ENCODE data around the gene CD200R1. TPM values are rescaled to one million over a fixed set of nuclear protein-coding genes. Genes with fewer than 3 reads are reported as not detected.
A peak's percentile ranks its signal among the peaks of the same experiment; 100 is the strongest.

CD200R1 gene
- total and polyA plus RNA-seq, 2 of the 13 experiments (the other 11 are each of a cell fraction or from before 2014, with no cell fraction given), result 0.04 TPM; not detected in 1

DNA sequence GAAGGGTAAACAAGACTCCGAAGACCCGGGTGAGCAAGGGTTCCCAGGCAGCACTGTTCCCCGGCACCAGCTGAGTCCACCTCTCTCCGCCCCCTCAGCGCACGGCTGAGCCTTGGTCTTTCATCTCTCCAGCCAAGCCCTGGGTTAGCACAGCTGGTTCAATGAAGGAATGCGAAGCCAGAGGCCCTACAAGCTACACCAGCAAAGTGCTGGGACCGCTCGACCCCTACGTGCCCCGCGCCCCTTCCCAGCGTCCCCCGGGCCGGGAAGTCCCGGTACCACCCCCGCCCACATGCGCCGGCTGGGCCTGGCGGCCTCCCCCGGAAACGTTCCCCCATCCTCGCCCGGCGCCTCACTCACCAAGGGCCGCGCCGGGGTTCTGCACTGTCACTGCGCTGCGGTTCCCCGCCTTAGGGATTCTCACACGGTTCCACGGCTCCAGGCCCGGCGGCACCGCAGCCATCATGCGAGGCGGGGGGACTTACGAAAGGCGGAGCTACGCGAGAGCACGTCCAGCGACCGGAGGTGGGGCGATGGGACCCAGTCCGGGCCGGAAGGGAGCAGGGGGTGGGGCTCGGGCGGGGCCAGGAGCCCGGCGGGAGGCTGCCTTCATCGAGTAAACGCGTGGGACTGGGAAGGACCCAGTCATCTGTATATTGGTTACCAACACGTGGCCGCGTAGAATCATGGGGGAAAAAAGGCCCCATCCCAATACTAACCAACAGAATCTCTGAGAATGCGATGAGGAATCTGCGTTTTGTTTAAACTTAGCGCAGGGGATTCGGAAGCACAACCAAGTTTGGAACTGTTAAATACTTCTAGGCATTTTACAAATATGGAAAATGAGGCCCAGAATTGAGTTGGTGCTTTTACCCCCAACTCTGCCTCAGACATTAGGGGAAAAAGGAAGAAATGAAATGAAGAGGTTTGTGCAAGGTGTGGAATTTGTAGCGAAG is 44.6 kb upstream of the CD200R1 start (continued):
- TF ChIP-seq ZNF570 (CRISPR knock-in tag; IDR thresholded peaks at IDR 0.05; ENCODE audit: borderline replicate concordance), result no peak
- no peak for TF ChIP-seq ATM (IDR thresholded peaks at IDR 0.05; ENCODE audit: borderline replicate concordance)
- no peak; the same call in 1 of the 2 replicates for TF ChIP-seq ZFP36L1 (CRISPR knock-in tag; IDR thresholded peaks at IDR 0.05)
- peak; percentile 89 for TF ChIP-seq POLR2G (IDR thresholded peaks at IDR 0.05; ENCODE audit: low read depth, low read length)
- peak; percentile 52 for TF ChIP-seq GATAD2A (CRISPR knock-in tag; IDR thresholded peaks at IDR 0.05)
- TF ChIP-seq, protein P1, sequence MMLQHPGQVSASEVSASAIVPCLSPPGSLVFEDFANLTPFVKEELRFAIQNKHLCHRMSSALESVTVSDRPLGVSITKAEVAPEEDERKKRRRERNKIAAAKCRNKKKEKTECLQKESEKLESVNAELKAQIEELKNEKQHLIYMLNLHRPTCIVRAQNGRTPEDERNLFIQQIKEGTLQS (CRISPR knock-in tag; IDR thresholded peaks at IDR 0.05), result no peak
- no peak for TF ChIP-seq SP2 (CRISPR knock-in tag; IDR thresholded peaks at IDR 0.05)
- peak; percentile 86; the same call in 1 of the 2 replicates for TF ChIP-seq ZNF841 (CRISPR knock-in tag; IDR thresholded peaks at IDR 0.05; ENCODE audit: borderline replicate concordance)
- TF ChIP-seq TCF7 (IDR thresholded peaks at IDR 0.05; ENCODE audit: low read depth), result no peak
- peak; percentile 72; the same call in 1 of the 2 replicates for TF ChIP-seq ELF4 (CRISPR knock-in tag; IDR thresholded peaks at IDR 0.05; ENCODE audit: borderline replicate concordance)
- TF ChIP-seq, protein P2, sequence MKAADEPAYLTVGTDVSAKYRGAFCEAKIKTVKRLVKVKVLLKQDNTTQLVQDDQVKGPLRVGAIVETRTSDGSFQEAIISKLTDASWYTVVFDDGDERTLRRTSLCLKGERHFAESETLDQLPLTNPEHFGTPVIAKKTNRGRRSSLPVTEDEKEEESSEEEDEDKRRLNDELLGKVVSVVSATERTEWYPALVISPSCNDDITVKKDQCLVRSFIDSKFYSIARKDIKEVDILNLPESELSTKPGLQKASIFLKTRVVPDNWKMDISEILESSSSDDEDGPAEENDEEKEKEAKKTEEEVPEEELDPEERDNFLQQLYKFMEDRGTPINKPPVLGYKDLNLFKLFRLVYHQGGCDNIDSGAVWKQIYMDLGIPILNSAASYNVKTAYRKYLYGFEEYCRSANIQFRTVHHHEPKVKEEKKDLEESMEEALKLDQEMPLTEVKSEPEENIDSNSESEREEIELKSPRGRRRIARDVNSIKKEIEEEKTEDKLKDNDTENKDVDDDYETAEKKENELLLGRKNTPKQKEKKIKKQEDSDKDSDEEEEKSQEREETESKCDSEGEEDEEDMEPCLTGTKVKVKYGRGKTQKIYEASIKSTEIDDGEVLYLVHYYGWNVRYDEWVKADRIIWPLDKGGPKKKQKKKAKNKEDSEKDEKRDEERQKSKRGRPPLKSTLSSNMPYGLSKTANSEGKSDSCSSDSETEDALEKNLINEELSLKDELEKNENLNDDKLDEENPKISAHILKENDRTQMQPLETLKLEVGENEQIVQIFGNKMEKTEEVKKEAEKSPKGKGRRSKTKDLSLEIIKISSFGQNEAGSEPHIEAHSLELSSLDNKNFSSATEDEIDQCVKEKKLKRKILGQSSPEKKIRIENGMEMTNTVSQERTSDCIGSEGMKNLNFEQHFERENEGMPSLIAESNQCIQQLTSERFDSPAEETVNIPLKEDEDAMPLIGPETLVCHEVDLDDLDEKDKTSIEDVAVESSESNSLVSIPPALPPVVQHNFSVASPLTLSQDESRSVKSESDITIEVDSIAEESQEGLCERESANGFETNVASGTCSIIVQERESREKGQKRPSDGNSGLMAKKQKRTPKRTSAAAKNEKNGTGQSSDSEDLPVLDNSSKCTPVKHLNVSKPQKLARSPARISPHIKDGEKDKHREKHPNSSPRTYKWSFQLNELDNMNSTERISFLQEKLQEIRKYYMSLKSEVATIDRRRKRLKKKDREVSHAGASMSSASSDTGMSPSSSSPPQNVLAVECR (CRISPR knock-in tag; IDR thresholded peaks at IDR 0.05; ENCODE audit: borderline replicate concordance), result peak; percentile 87; the same call in 1 of the 2 replicates
- TF ChIP-seq SP140L (CRISPR knock-in tag; IDR thresholded peaks at IDR 0.05; ENCODE audit: borderline replicate concordance), result peak; percentile 42; the same call in 1 of the 2 replicates
- peak; percentile 84 for TF ChIP-seq THAP11 (CRISPR knock-in tag; IDR thresholded peaks at IDR 0.05)
- TF ChIP-seq, protein P3, sequence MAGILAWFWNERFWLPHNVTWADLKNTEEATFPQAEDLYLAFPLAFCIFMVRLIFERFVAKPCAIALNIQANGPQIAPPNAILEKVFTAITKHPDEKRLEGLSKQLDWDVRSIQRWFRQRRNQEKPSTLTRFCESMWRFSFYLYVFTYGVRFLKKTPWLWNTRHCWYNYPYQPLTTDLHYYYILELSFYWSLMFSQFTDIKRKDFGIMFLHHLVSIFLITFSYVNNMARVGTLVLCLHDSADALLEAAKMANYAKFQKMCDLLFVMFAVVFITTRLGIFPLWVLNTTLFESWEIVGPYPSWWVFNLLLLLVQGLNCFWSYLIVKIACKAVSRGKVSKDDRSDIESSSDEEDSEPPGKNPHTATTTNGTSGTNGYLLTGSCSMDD (CRISPR knock-in tag; IDR thresholded peaks at IDR 0.05), result no peak
- 0 out of 2 replicates have a peak, but pooled peaks have one; percentile 69 for TF ChIP-seq ZNF562 (CRISPR knock-in tag; IDR thresholded peaks at IDR 0.05; ENCODE audit: borderline replicate concordance)
- TF ChIP-seq KDM3A (CRISPR knock-in tag; IDR thresholded peaks at IDR 0.05; ENCODE audit: low read depth), result peak; percentile 42; the same call in 1 of the 2 replicates
- TF ChIP-seq ZNF773 (CRISPR knock-in tag; IDR thresholded peaks at IDR 0.05; ENCODE audit: borderline replicate concordance), result no peak; the same call in 1 of the 2 replicates
- no peak for TF ChIP-seq EP300 (IDR thresholded peaks at IDR 0.05; ENCODE audit: low read depth in 2 of 2, low read length in 2 of 2)
- no peak; the same call in 1 of the 2 replicates for TF ChIP-seq EP300 (CRISPR knock-in tag; IDR thresholded peaks at IDR 0.05; ENCODE audit: borderline replicate concordance)
- 0 out of 2 replicates have a peak, but pooled peaks have one; percentile 45 for TF ChIP-seq ETV6 (CRISPR knock-in tag; conservative IDR thresholded peaks at IDR 0.05)
- peak; percentile 75; the same call in 1 of the 2 replicates for TF ChIP-seq ZNF709 (CRISPR knock-in tag; IDR thresholded peaks at IDR 0.05)
- peak; percentile 85 for TF ChIP-seq MTA1 (CRISPR knock-in tag; IDR thresholded peaks at IDR 0.05; ENCODE audit: borderline replicate concordance)
- no peak for TF ChIP-seq ZMAT3 (CRISPR knock-in tag; conservative IDR thresholded peaks at IDR 0.05)
- TF ChIP-seq SATB2 (CRISPR knock-in tag; IDR thresholded peaks at IDR 0.05), result peak; percentile 72; the same call in 1 of the 2 replicates
- TF ChIP-seq FOXP1 (IDR thresholded peaks at IDR 0.05), result no peak
- TF ChIP-seq FOXP1 (CRISPR knock-in tag; IDR thresholded peaks at IDR 0.05), result no peak

All from HepG2 (cell line).